Stomach (tissue), 19 donors: ENCODE data around the gene OSTF1. TPM values are rescaled to one million over a fixed set of nuclear protein-coding genes. Genes with fewer than 3 reads are reported as not detected.

Source experiments
- DNase-seq, 2 donors: peaks; one replicate each; pipeline versions ENCODE4 v3.0.0 to v3.0.0-alpha.2; 2013 to 2019
- H3K27ac ChIP-seq, 5 donors: fragments of 200-600 bp in 4 of 5; sonication (generic) in 4 of 5; one replicate each; pipeline ENCODE4 v1.5.1; 2013 to 2019; ENCODE audit warnings: mild to moderate bottlenecking in 1 of 5, moderate library complexity in 1 of 5
- H3K27me3 ChIP-seq, 3 donors: fragments of 200-600 bp; sonication (generic); one replicate each; pipeline ENCODE4 v1.5.1; 2017 to 2019; ENCODE audit warnings: mixed run types in 1 of 3
- H3K36me3 ChIP-seq, 4 donors: fragments of 200-600 bp; sonication (generic); 1 replicate in 3 of 4; 2 replicates in 1 of 4; pipeline ENCODE4 v1.5.1; 2016 to 2019
- H3K4me1 ChIP-seq, 4 donors: fragments of 200-600 bp; sonication (generic); one replicate each; pipeline ENCODE4 v1.5.1; 2016 to 2019
- H3K4me3 ChIP-seq, 4 donors: fragments of 200-600 bp; sonication (generic) in 3 of 4; one replicate each; pipeline ENCODE4 v1.5.1; 2016 to 2019; ENCODE audit warnings: mild to moderate bottlenecking in 1 of 4
- H3K9me3 ChIP-seq, 4 donors: fragments of 200-600 bp; sonication (generic); one replicate each; pipeline ENCODE4 v1.5.1; 2016 to 2019
- CTCF ChIP-seq, 7 experiments: fragments of 450-650 bp in 4 of 7; fragments of 200-600 bp in 3 of 7; sonication (generic) in 3 of 7; IDR thresholded peaks; one replicate each; pipeline ENCODE4 v1.5.1; 2016 to 2019; ENCODE audit warnings: antibody characterized with exemption in 7 of 7, control low read depth in 2 of 7, mild to moderate bottlenecking in 1 of 7
- EP300 ChIP-seq: sonication (generic); formaldehyde crosslinking; IDR thresholded peaks from one replicate; pipeline ENCODE4 v1.6.1; 2017; ENCODE audit warnings: antibody characterized with exemption
- POLR2A ChIP-seq, 4 donors: fragments of 450-650 bp; IDR thresholded peaks; one replicate each; pipeline ENCODE4 v1.6.1; 2016; ENCODE audit warnings: antibody characterized with exemption in 4 of 4, control low read depth in 2 of 4, mild to moderate bottlenecking in 1 of 4, moderate library complexity in 1 of 4
- POLR2AphosphoS5 ChIP-seq, 3 donors: sonication (generic); formaldehyde crosslinking; IDR thresholded peaks; one replicate each; pipeline ENCODE4 v1.6.1; 2016; ENCODE audit warnings: antibody characterized with exemption in 3 of 3
- whole genome bisulfite sequencing, 5 donors: extraction: QIAGEN DNeasy Blood & Tissue Kit in 3 of 5; methylation state at CpG; one replicate each; pipeline versions ENCODE4 v1.1.5 to v1.1.7; 2013 to 2018; 5-methylcytosine and 5-hydroxymethylcytosine counted together
- intact Hi-C: fragments of 100-400 bp; cut with DNase I; formaldehyde crosslinking; loops from one replicate; pipeline ENCODE4 v1.15.1; 2023; ENCODE audit warnings: low total_unique reads
- long read RNA-seq, 10 donors: transcript quantifications; one replicate each; lab custom pipeline, GENCODE V29; 2026
- polyA plus RNA-seq, 3 donors: library from polyadenylated mRNA; stranded (reverse); fragments of 200-250 nt; gene quantifications; one replicate each; pipeline ENCODE4 v1.2.3, GENCODE V29; 2013
- total RNA-seq, 5 donors: library from RNA; depleted of rRNA; stranded (reverse); fragments of >200 nt; gene quantifications; one replicate each; pipeline versions ENCODE4 v1.1.0 to v1.2.3, GENCODE V29; 2014 to 2016
- donor health status: healthy with polysubstance abuse.
- donor health status: Bipolar disorder and iron deficiency.
- donor health status: healthy.

The OSTF1 gene
- 10 to 100 TPM in 2 of 5 donors, 1 to 10 TPM in 2, not detected in 1; 2.2 to 79.4 (median 24.1) TPM for total RNA-seq
- 10 to 100 TPM; 40.0 to 52.7 (median 48.7) TPM for polyA plus RNA-seq
- long read RNA-seq, donor 1, partial matches to known transcripts, result 0 of 4 reads
- long read RNA-seq, donor 1, other reads (novel, unspliced or antisense), result 0 of 4 reads
- long read RNA-seq, donor 2, transcript OSTF1-201 (10 exons, 1,319 nt), result major isoform, 14 of 14 reads
- long read RNA-seq, donor 2, partial matches to known transcripts, result 0 of 14 reads
- long read RNA-seq, donor 2, other reads (novel, unspliced or antisense), result 0 of 14 reads
- long read RNA-seq, donor 3, partial matches to known transcripts, result 0 of 4 reads
- long read RNA-seq, donor 3, other reads (novel, unspliced or antisense), result 0 of 4 reads
- long read RNA-seq, donor 4, partial matches to known transcripts, result 0 of 2 reads
- long read RNA-seq, donor 4, other reads (novel, unspliced or antisense), result 0 of 2 reads
- long read RNA-seq, donor 5, transcript OSTF1-201 (10 exons, 1,319 nt), result major isoform, 12 of 12 reads
- long read RNA-seq, donor 5, partial matches to known transcripts, result 0 of 12 reads
- long read RNA-seq, donor 5, other reads (novel, unspliced or antisense), result 0 of 12 reads
- long read RNA-seq, donor 6, transcript OSTF1-201 (10 exons, 1,319 nt), result major isoform, 21 of 21 reads
- long read RNA-seq, donor 6, partial matches to known transcripts, result 0 of 21 reads
- long read RNA-seq, donor 6, other reads (novel, unspliced or antisense), result 0 of 21 reads
- long read RNA-seq, donor 7, transcript OSTF1-201 (10 exons, 1,319 nt), result major isoform, 17 of 17 reads
- long read RNA-seq, donor 7, partial matches to known transcripts, result 0 of 17 reads
- long read RNA-seq, donor 7, other reads (novel, unspliced or antisense), result 0 of 17 reads
- long read RNA-seq, donor 8, transcript OSTF1-201 (10 exons, 1,319 nt), result major isoform, 7 of 7 reads
- long read RNA-seq, donor 8, partial matches to known transcripts, result 0 of 7 reads
- long read RNA-seq, donor 8, other reads (novel, unspliced or antisense), result 0 of 7 reads
- long read RNA-seq, donor 9, transcript OSTF1-201 (10 exons, 1,319 nt), result major isoform, 5 of 5 reads
- long read RNA-seq, donor 9, partial matches to known transcripts, result 0 of 5 reads
- long read RNA-seq, donor 9, other reads (novel, unspliced or antisense), result 0 of 5 reads
- long read RNA-seq, donor 10, transcript OSTF1-201 (10 exons, 1,319 nt), result major isoform, 7 of 7 reads
- long read RNA-seq, donor 10, partial matches to known transcripts, result 0 of 7 reads
- long read RNA-seq, donor 10, other reads (novel, unspliced or antisense), result 0 of 7 reads

- intact Hi-C loops, result no loop called here
- peak; percentile 57 to 97 (median 96) for TF ChIP-seq POLR2AphosphoS5 (IDR thresholded peaks at IDR 0.05)
- TF ChIP-seq CTCF (IDR thresholded peaks at IDR 0.05), result no peak
- TF ChIP-seq EP300, result no peak
- TF ChIP-seq POLR2A (IDR thresholded peaks at IDR 0.05), result peak in 2 of 4 donors; percentile 33 to 92
- H3K4me1 ChIP-seq, result peaks cover 32 to 79% (median 63%) of the 10 kb centered on the region in 4 donors
- no peaks in the 10 kb centered on the region for H3K9me3 ChIP-seq
- H3K27ac ChIP-seq, result peak within 1 kb of the TSS; percentile 97 to 100 (median 98)
- peak within 1 kb of the TSS; percentile 76 to 95 (median 86) for H3K4me3 ChIP-seq
- no peaks in the 10 kb centered on the region for H3K27me3 ChIP-seq
- no peaks in the 10 kb centered on the region for H3K36me3 ChIP-seq
- DNase-seq, result peak; percentile 97 to 99
- WGBS, 5 donors, result 0 to 1% (median 0%) methylated on average over 25 to 93 of the region's 93 CpGs
Observed at GRCh38 chr9:75087824-75088645, at the start of gene OSTF1, which contains the start of gene NMRK1. OSTF1 (plus strand) TSS chr9:75088514; CDS start chr9:75088693, 179 bp downstream. NMRK1 (minus strand) TSS chr9:75088155; CDS start chr9:75083115, 5,040 bp downstream.

GRCh38 chr9:75039009-75039408 is 49.3 kb upstream of the OSTF1 start:
- H3K4me3 ChIP-seq, result no peak overlapping the region
- no peaks in the 10 kb centered on the region for H3K4me1 ChIP-seq
- intact Hi-C loops, result no loop called here
- 63 to 70% (median 67%) methylated on average over 3 of the region's 3 CpGs for WGBS, 5 donors
- no peak for TF ChIP-seq CTCF (IDR thresholded peaks at IDR 0.05)
- no peak for TF ChIP-seq EP300
- no peak for TF ChIP-seq POLR2AphosphoS5 (IDR thresholded peaks at IDR 0.05)
- TF ChIP-seq POLR2A (IDR thresholded peaks at IDR 0.05), result no peak
- H3K9me3 ChIP-seq, result no peaks in the 10 kb centered on the region
- no peaks in the 10 kb centered on the region for H3K27me3 ChIP-seq
- H3K27ac ChIP-seq, result peak overlapping the region in 4 of 5 donors; percentile 55 to 72 (median 62)
- H3K36me3 ChIP-seq, result no peaks in the 10 kb centered on the region
- DNase-seq, result no peak

GRCh38 chr9:75039801-75040200 is 48.5 kb upstream of the OSTF1 start:
- DNase-seq, result no peak
- intact Hi-C loops, result no loop called here
- H3K4me3 ChIP-seq, result no peak overlapping the region
- no peaks in the 10 kb centered on the region for H3K4me1 ChIP-seq
- no peaks in the 10 kb centered on the region for H3K36me3 ChIP-seq
- no peaks in the 10 kb centered on the region for H3K9me3 ChIP-seq
- no peak for TF ChIP-seq POLR2A (IDR thresholded peaks at IDR 0.05)
- no peak for TF ChIP-seq EP300
- TF ChIP-seq POLR2AphosphoS5 (IDR thresholded peaks at IDR 0.05), result no peak
- no peak for TF ChIP-seq CTCF (IDR thresholded peaks at IDR 0.05)
- H3K27me3 ChIP-seq, result no peaks in the 10 kb centered on the region
- WGBS, 5 donors, result 64 to 84% (median 73%) methylated on average over 3 of the region's 3 CpGs
- H3K27ac ChIP-seq, result peak overlapping the region in 4 of 5 donors; percentile 55 to 72 (median 62)
